ENCODE measurements around the gene SLC25A26.

GRCh38 chr3:66215106-66215505, 5.7 kb upstream of the SLC25A26 start:
- no peak for TF ChIP-seq POLR2AphosphoS5 (IDR thresholded peaks at IDR 0.05)
- TF ChIP-seq CTCF (IDR thresholded peaks at IDR 0.05): no peak
- TF ChIP-seq POLR2A (IDR thresholded peaks at IDR 0.05): no peak
- TF ChIP-seq EP300 (IDR thresholded peaks at IDR 0.05): no peak
